ENCODE data around the gene SNRPD2.
"Not testable (repeated sequence)": the region's sequence is repeated elsewhere in the genome, so short reads cannot be mapped to it uniquely, and the experiment has no call there.

The SNRPD2 gene

GRCh38 chr19:45692187-45693105, 693 bp upstream of the SNRPD2 start, which contains the start of gene QPCTL:
Gene QPCTL, plus strand, starts transcription at chr19:45692666. Its CDS starts 38 bp downstream, at chr19:45692704.
- peak; percentile 99 for DNase-seq (ENCODE audit: low read depth)
- TF ChIP-seq, protein P1, sequence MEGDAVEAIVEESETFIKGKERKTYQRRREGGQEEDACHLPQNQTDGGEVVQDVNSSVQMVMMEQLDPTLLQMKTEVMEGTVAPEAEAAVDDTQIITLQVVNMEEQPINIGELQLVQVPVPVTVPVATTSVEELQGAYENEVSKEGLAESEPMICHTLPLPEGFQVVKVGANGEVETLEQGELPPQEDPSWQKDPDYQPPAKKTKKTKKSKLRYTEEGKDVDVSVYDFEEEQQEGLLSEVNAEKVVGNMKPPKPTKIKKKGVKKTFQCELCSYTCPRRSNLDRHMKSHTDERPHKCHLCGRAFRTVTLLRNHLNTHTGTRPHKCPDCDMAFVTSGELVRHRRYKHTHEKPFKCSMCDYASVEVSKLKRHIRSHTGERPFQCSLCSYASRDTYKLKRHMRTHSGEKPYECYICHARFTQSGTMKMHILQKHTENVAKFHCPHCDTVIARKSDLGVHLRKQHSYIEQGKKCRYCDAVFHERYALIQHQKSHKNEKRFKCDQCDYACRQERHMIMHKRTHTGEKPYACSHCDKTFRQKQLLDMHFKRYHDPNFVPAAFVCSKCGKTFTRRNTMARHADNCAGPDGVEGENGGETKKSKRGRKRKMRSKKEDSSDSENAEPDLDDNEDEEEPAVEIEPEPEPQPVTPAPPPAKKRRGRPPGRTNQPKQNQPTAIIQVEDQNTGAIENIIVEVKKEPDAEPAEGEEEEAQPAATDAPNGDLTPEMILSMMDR (IDR thresholded peaks at IDR 0.05; ENCODE audit: control insufficient read depth, insufficient read depth, low read depth, low read length, missing control alignments) = no peak
- peak within 1 kb of the TSS; percentile 71 for H3K4me3 ChIP-seq (ENCODE audit: control insufficient read depth, low read depth, low read length)

- TF ChIP-seq, protein P1 (IDR thresholded peaks at IDR 0.05; ENCODE audit: control insufficient read depth, insufficient read depth, low read depth, low read length, missing control alignments) = no peak
- H3K4me3 ChIP-seq (ENCODE audit: control insufficient read depth, low read depth, low read length) = no peak overlapping the region
- DNase-seq (ENCODE audit: low read depth) = no peak
Observed at GRCh38 chr19:45687599-45687998, 4.2 kb downstream of the SNRPD2 start.

DNA sequence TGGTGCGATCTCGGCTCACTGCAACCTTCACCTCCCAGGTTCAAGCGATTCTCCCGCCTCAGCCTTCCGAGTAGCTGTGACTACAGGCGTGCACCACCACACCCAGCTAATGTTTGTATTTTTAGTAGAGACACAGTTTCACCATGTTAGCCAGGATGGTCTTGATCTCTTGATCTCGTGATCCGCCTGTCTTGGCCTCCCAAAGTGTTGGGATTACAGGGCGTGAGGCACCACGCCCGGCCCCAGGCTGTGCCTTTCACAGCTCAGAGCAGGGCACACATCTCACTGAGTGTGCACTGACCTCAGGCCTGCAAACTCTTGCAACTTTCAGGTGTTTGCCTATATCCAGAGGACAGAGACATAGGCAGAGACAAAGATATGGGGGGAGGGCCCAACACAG, 6.7 kb downstream of the SNRPD2 start:
- DNase-seq (ENCODE audit: low read depth); H3K4me3 ChIP-seq (ENCODE audit: control insufficient read depth, low read depth, low read length): not testable (repeated sequence)

GRCh38 chr19:45682908-45683307, 8.8 kb downstream of the SNRPD2 start:
- no peak overlapping the region for H3K4me3 ChIP-seq (ENCODE audit: control insufficient read depth, low read depth, low read length)
- no peak for DNase-seq (ENCODE audit: low read depth)
- TF ChIP-seq, protein P1 (IDR thresholded peaks at IDR 0.05; ENCODE audit: control insufficient read depth, insufficient read depth, low read depth, low read length, missing control alignments) = no peak

GRCh38 chr19:45682117-45682516, 9.6 kb downstream of the SNRPD2 start:
- TF ChIP-seq, protein P1 (IDR thresholded peaks at IDR 0.05; ENCODE audit: control insufficient read depth, insufficient read depth, low read depth, low read length, missing control alignments) = no peak
- DNase-seq (ENCODE audit: low read depth) = no peak
- H3K4me3 ChIP-seq (ENCODE audit: control insufficient read depth, low read depth, low read length) = no peak overlapping the region

- TF ChIP-seq, protein P1 (IDR thresholded peaks at IDR 0.05; ENCODE audit: control insufficient read depth, insufficient read depth, low read depth, low read length, missing control alignments) = peak; percentile 85
- H3K4me3 ChIP-seq (ENCODE audit: control insufficient read depth, low read depth, low read length) = peak overlapping the region; percentile 41
- no peak for DNase-seq (ENCODE audit: low read depth)
Observed at GRCh38 chr19:45681391-45682015, 10.2 kb downstream of the SNRPD2 start.
